ENCODE results near the gene DVL1. TPM values are rescaled to one million over a fixed set of nuclear protein-coding genes. Genes with fewer than 3 reads are reported as not detected.

The DVL1 gene
- total and polyA plus RNA-seq, 9 of the 15 experiments (the other 6 are each of a cell fraction or from before 2014, with no cell fraction given) = 0.62 to 135 (median 24.3) TPM

- TF ChIP-seq CEBPZ (IDR thresholded peaks at IDR 0.05; ENCODE audit: borderline replicate concordance, low read depth, low read length) = no peak
- TF ChIP-seq ZNF277 (CRISPR knock-in tag; IDR thresholded peaks at IDR 0.05; ENCODE audit: borderline replicate concordance) = no peak
- no peak for TF ChIP-seq MCM3 (IDR thresholded peaks at IDR 0.05)
- TF ChIP-seq ETS1 (conservative IDR thresholded peaks at IDR 0.05; ENCODE audit: control insufficient read depth, low read depth, low read length) = no peak; the same call in 1 of the 2 replicates
- TF ChIP-seq SNAPC5 (CRISPR knock-in tag; IDR thresholded peaks at IDR 0.05) = no peak
- TF ChIP-seq THAP12 (CRISPR knock-in tag; IDR thresholded peaks at IDR 0.05) = peak; percentile 91
- no peak for TF ChIP-seq ZNF778 (CRISPR knock-in tag; IDR thresholded peaks at IDR 0.05)
- TF ChIP-seq GABPA (tag; conservative IDR thresholded peaks at IDR 0.05; ENCODE audit: low read depth) = peak; percentile 48
- TF ChIP-seq STAT6 (CRISPR knock-in tag; IDR thresholded peaks at IDR 0.05) = peak; percentile 83; the same call in 1 of the 2 replicates
- TF ChIP-seq ZBTB8A (IDR thresholded peaks at IDR 0.05; ENCODE audit: partially characterized antibody) = no peak
- TF ChIP-seq POU5F1 (IDR thresholded peaks at IDR 0.05; ENCODE audit: borderline replicate concordance, low read depth, low read length, partially characterized antibody) = no peak
- TF ChIP-seq PRPF4 (IDR thresholded peaks at IDR 0.05; ENCODE audit: insufficient read depth, low read depth, low read length, poor library complexity, severe bottlenecking) = no peak
- no peak for TF ChIP-seq PPARD (CRISPR knock-in tag; IDR thresholded peaks at IDR 0.05)
- TF ChIP-seq NCOA6 (IDR thresholded peaks at IDR 0.05) = no peak
These were observed at the start of gene DVL1 (continued) for GRCh38 chr1:1349256-1350012.
